Prostate gland (tissue), 2 donors: ENCODE results near the gene ZNF681.

Experiments
- POLR2A ChIP-seq: fragments of 450-650 bp; IDR thresholded peaks from one replicate; pipeline ENCODE4 v1.6.1; 2016; ENCODE audit warnings: antibody characterized with exemption, mild to moderate bottlenecking
- POLR2AphosphoS5 ChIP-seq: sonication (generic); formaldehyde crosslinking; IDR thresholded peaks from one replicate; pipeline ENCODE4 v1.6.1; 2017; ENCODE audit warnings: antibody characterized with exemption
- TF ChIP-seq, protein P1 (sequence below), 4 experiments: fragments of 200-600 bp in 2 of 4; fragments of 450-650 bp in 2 of 4; sonication (generic) in 2 of 4; IDR thresholded peaks; 1 replicate in 3 of 4; 2 replicates in 1 of 4; pipeline ENCODE4 v1.5.1; 2016 to 2019; ENCODE audit warnings: antibody characterized with exemption in 4 of 4, mild to moderate bottlenecking in 2 of 4, moderate library complexity in 2 of 4

DNA sequence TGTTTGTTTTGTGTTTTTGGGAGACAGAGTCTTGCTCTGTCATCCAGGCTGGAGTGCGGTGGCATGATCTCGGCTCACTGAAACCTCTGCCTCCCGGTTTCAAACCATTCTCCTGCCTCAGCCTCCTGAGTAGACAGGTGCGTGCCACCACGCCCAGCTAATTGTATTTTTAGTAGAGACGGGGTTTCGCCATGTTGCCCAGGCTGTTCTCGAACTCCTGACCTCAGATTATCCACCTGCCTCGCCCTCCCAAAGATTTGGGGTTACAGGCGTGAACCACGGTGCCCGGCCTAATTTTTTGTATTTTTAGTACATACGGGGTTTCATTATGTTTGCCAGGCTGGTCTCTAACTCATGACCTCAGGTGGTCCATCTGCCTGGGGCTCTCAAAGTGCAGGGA lies 8.3 kb upstream of the ZNF681 start:
- TF ChIP-seq, protein P1, sequence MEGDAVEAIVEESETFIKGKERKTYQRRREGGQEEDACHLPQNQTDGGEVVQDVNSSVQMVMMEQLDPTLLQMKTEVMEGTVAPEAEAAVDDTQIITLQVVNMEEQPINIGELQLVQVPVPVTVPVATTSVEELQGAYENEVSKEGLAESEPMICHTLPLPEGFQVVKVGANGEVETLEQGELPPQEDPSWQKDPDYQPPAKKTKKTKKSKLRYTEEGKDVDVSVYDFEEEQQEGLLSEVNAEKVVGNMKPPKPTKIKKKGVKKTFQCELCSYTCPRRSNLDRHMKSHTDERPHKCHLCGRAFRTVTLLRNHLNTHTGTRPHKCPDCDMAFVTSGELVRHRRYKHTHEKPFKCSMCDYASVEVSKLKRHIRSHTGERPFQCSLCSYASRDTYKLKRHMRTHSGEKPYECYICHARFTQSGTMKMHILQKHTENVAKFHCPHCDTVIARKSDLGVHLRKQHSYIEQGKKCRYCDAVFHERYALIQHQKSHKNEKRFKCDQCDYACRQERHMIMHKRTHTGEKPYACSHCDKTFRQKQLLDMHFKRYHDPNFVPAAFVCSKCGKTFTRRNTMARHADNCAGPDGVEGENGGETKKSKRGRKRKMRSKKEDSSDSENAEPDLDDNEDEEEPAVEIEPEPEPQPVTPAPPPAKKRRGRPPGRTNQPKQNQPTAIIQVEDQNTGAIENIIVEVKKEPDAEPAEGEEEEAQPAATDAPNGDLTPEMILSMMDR (IDR thresholded peaks at IDR 0.05) = no peak
- TF ChIP-seq POLR2A (no peak), POLR2AphosphoS5 (no peak)
